ENCODE measurements around the gene PLA2G15.

The PLA2G15 gene

DNA sequence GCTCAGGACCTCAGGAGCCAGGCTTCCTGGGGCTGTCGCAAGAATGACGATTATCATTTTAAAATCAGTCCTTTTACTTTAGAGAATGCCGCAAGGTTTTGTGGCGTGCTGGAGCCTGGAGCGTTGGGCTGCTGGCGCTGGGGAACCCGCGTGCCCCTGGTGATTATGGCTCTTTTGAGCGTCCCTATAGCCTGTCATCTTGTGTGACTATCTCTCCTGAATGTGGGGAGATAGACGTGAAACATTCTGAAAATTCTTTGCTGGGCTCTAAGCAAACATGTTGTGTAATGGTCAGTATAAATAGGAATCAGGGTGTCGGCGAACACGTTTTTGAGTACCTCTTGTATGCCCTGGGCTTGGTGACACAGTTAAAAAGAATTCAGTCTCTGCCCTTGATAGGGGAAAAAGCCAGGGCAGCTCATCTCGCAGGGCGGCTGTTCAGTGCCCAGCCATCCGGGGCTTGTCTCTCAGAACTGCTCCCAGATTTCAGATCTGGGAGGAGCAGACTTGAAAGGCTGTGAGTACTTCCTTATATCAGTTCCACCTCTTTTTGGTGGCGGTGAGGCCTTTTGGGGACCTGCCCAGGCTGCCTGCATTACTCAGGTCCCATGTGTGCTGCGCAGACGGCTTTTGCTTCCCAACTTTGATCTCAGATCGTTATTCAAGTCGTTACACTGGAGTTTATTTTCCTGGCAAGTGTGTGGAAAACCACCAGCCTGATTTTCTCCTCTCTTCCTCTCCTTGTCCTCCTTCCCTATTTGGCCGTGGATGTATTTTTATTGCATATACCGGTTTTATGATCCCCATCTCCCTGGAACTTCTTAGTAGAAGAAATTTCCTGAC lies 20.1 kb downstream of the PLA2G15 start:
- peak overlapping the region; percentile 95 for H3K4me3 ChIP-seq (replicated peaks; ENCODE audit: insufficient read depth, low read length)
- H3K27me3 ChIP-seq (ENCODE audit: insufficient read depth, poor library complexity, severe bottlenecking) = no peaks in the 10 kb centered on the region
- DNase-seq (ENCODE audit: low read depth in 1 of 2, low spot score in 1 of 2) = peak; percentile 61 to 81
- peak overlapping the region; percentile 79 for H3K27ac ChIP-seq (replicated peaks)
- TF ChIP-seq, protein P1, sequence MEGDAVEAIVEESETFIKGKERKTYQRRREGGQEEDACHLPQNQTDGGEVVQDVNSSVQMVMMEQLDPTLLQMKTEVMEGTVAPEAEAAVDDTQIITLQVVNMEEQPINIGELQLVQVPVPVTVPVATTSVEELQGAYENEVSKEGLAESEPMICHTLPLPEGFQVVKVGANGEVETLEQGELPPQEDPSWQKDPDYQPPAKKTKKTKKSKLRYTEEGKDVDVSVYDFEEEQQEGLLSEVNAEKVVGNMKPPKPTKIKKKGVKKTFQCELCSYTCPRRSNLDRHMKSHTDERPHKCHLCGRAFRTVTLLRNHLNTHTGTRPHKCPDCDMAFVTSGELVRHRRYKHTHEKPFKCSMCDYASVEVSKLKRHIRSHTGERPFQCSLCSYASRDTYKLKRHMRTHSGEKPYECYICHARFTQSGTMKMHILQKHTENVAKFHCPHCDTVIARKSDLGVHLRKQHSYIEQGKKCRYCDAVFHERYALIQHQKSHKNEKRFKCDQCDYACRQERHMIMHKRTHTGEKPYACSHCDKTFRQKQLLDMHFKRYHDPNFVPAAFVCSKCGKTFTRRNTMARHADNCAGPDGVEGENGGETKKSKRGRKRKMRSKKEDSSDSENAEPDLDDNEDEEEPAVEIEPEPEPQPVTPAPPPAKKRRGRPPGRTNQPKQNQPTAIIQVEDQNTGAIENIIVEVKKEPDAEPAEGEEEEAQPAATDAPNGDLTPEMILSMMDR (IDR thresholded peaks at IDR 0.05; ENCODE audit: insufficient read depth, low read length) = no peak
- TF ChIP-seq SPI1 (IDR thresholded peaks at IDR 0.05; ENCODE audit: borderline replicate concordance, low read depth) (peak; percentile 8; the same call in 1 of the 2 replicates), GABPA (IDR thresholded peaks at IDR 0.05; ENCODE audit: low read depth) (no peak), POLR2AphosphoS5 (IDR thresholded peaks at IDR 0.05; ENCODE audit: low read depth) (no peak)
- TF ChIP-seq, protein P2, sequence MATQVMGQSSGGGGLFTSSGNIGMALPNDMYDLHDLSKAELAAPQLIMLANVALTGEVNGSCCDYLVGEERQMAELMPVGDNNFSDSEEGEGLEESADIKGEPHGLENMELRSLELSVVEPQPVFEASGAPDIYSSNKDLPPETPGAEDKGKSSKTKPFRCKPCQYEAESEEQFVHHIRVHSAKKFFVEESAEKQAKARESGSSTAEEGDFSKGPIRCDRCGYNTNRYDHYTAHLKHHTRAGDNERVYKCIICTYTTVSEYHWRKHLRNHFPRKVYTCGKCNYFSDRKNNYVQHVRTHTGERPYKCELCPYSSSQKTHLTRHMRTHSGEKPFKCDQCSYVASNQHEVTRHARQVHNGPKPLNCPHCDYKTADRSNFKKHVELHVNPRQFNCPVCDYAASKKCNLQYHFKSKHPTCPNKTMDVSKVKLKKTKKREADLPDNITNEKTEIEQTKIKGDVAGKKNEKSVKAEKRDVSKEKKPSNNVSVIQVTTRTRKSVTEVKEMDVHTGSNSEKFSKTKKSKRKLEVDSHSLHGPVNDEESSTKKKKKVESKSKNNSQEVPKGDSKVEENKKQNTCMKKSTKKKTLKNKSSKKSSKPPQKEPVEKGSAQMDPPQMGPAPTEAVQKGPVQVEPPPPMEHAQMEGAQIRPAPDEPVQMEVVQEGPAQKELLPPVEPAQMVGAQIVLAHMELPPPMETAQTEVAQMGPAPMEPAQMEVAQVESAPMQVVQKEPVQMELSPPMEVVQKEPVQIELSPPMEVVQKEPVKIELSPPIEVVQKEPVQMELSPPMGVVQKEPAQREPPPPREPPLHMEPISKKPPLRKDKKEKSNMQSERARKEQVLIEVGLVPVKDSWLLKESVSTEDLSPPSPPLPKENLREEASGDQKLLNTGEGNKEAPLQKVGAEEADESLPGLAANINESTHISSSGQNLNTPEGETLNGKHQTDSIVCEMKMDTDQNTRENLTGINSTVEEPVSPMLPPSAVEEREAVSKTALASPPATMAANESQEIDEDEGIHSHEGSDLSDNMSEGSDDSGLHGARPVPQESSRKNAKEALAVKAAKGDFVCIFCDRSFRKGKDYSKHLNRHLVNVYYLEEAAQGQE (IDR thresholded peaks at IDR 0.05; ENCODE audit: insufficient replicate concordance, low read depth) = no peak

DNA sequence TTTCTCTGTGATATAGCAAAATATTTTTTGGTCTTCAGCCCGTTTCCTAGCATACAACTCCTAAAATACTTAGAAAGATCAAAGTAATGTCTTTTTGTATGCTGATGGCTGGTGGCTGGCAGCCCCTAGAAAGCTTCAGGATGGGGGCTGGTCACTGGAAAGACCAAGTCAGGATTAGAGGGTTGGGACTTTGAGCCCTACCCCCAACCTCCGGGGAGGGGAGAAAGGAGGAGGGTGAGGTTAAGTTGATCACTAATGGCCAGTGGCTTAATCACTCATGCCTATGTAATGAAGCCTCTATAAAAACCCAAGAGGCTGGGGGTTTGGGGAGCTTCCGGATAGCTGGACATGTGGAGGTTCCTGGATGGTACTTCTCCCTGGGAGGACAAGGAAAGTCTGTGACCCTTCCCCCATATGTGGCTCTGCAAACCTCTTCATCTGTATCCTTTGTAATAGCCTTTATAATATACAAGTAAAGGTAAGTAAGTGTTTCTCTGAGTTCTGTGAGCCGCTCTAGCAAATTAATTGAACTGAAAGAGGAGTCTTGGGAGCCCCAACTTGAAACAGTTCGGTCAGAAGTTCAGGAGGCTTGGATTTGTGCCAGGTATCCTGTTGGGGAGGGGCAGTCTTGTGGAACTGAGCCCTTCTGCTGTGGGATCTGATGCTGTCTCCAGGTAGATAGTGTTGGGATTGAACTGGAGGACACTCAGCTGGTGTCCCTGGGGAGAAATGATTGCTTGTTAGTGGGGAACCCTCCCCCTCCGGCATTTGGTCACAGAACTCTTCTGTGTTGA lies 22.6 kb downstream of the PLA2G15 start:
- TF ChIP-seq GABPA (IDR thresholded peaks at IDR 0.05; ENCODE audit: low read depth) = no peak
- TF ChIP-seq, protein P1 (IDR thresholded peaks at IDR 0.05; ENCODE audit: insufficient read depth, low read length) = no peak
- no peak for TF ChIP-seq SPI1 (IDR thresholded peaks at IDR 0.05; ENCODE audit: borderline replicate concordance, low read depth)
- no peak for TF ChIP-seq POLR2AphosphoS5 (IDR thresholded peaks at IDR 0.05; ENCODE audit: low read depth)
- TF ChIP-seq, protein P2 (IDR thresholded peaks at IDR 0.05; ENCODE audit: insufficient replicate concordance, low read depth) = no peak
- H3K4me3 ChIP-seq (replicated peaks; ENCODE audit: insufficient read depth, low read length) = no peak overlapping the region
- no peak for DNase-seq (ENCODE audit: low read depth in 1 of 2, low spot score in 1 of 2)
- no peaks in the 10 kb centered on the region for H3K27me3 ChIP-seq (ENCODE audit: insufficient read depth, poor library complexity, severe bottlenecking)
- H3K27ac ChIP-seq (replicated peaks) = no peak overlapping the region

DNA sequence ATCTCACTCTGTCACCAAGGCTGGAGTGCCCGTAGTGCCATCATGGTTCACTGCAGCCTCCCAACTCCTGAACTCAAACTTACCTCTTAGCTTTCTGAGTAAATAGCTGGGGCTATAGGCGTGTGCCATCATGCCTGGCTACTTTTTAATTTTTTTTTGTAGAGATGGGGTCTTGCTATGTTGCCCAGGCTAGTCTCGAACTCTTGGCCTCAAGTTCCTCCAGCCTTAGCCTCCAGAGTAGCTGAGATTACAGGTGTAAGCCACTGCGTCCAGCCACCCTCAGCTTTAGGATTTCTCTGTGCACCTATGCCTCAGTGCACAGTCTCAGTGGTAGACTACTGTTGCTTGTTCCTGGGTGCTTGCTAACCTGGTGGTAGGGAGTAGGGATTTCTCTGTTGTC lies 24.6 kb downstream of the PLA2G15 start:
- no peaks in the 10 kb centered on the region for H3K27me3 ChIP-seq (ENCODE audit: insufficient read depth, poor library complexity, severe bottlenecking)
- H3K27ac ChIP-seq (replicated peaks) = no peak overlapping the region
- no peak for TF ChIP-seq GABPA (IDR thresholded peaks at IDR 0.05; ENCODE audit: low read depth)
- TF ChIP-seq POLR2AphosphoS5 (IDR thresholded peaks at IDR 0.05; ENCODE audit: low read depth) = no peak
- TF ChIP-seq, protein P1 (IDR thresholded peaks at IDR 0.05; ENCODE audit: insufficient read depth, low read length) = no peak
- TF ChIP-seq SPI1 (IDR thresholded peaks at IDR 0.05; ENCODE audit: borderline replicate concordance, low read depth) = no peak
- TF ChIP-seq, protein P2 (IDR thresholded peaks at IDR 0.05; ENCODE audit: insufficient replicate concordance, low read depth) = no peak
- no peak overlapping the region for H3K4me3 ChIP-seq (replicated peaks; ENCODE audit: insufficient read depth, low read length)
- DNase-seq (ENCODE audit: low read depth in 1 of 2, low spot score in 1 of 2) = no peak
